ENCODE measurements around the gene BIRC5.
"Not testable (repeated sequence)": the region's sequence is repeated elsewhere in the genome, so short reads cannot be mapped to it uniquely, and the experiment has no call there.

The BIRC5 gene

GRCh38 chr17:78214016-78214705, at the start of gene BIRC5:
TSS of gene BIRC5 (plus strand) at chr17:78214253. CDS start at chr17:78214317, 64 bp downstream.
- no peak for FAIRE-seq

DNA sequence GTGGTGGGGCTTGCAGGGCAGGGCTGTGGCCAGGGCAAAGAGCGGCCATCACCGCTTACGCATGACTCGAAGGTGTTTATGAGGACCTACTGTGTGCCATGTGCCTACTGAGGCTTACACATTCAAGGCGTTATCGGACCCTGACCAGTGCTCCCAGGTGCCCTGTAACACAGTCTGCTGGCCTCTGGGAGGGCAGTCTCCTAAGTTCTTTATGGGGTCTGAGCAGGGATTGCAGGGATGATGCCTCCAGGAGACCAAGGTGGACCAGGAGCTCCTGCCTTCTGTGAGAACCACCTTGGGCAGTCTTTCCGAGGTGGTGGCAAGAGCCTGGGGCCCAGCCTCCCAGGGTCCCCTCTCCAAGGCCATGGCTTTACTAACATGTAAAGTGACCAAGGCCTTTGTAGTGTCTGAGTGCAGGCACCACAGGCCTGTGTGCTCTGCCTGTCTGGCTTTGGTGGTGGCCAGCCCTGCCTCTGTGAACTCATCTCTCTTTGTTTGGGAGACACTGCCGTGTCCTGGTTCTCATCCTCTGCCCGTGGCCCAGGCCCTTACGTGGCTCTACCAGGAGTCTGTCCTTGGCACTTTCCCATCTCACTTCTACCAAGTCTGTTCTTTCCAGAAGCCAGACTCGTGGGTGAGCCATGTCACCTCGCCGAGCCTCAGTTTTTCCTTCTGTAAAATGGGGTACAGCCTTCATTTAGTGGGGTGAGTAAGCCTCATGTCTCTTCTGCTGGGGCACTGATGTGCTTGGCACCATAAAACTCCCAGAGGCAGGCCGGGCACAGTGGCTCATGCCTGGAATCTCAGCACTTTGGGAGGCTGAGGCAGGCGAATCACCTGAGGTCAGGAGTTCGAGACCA, 49.1 kb upstream of the BIRC5 start:
- FAIRE-seq: no peak

GRCh38 chr17:78166416-78166815, 47.6 kb upstream of the BIRC5 start:
- FAIRE-seq: no peak

DNA sequence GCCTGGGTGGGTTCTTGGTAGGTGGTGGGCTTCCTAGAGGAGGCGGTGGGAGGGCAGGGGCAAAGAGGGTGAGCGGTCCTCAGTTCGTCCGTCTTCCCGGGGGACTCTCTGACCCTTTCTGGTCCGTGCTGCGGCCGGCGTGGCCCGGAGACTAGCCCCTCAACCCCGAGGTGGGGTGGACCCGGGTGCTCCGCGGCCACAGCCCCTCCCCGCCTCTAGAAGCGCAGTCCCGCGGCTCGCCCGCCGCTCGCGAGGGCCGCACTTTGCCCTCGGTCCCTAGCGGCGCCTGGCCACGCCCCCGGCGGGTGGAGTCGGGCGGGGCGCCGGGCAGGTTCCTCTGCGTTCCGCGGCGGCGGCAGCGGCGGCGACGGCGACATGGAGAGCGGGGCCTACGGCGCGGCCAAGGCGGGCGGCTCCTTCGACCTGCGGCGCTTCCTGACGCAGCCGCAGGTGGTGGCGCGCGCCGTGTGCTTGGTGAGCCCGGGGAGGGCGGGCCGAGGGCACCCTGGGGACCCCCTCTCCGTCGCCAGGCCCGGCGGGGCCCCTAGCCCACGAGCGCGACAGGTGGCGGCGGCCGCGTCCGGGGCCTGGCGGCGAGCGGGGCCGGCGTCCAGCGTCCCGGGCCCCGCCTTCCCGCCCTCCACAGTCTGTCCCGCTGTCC, 45.7 kb upstream of the BIRC5 start, which contains the start of gene SYNGR2:
Gene SYNGR2 (plus strand): TSS at position 340 of the 661 bp plus-strand sequence. CDS start 36 bp downstream, at position 376.
- FAIRE-seq: no peak

DNA sequence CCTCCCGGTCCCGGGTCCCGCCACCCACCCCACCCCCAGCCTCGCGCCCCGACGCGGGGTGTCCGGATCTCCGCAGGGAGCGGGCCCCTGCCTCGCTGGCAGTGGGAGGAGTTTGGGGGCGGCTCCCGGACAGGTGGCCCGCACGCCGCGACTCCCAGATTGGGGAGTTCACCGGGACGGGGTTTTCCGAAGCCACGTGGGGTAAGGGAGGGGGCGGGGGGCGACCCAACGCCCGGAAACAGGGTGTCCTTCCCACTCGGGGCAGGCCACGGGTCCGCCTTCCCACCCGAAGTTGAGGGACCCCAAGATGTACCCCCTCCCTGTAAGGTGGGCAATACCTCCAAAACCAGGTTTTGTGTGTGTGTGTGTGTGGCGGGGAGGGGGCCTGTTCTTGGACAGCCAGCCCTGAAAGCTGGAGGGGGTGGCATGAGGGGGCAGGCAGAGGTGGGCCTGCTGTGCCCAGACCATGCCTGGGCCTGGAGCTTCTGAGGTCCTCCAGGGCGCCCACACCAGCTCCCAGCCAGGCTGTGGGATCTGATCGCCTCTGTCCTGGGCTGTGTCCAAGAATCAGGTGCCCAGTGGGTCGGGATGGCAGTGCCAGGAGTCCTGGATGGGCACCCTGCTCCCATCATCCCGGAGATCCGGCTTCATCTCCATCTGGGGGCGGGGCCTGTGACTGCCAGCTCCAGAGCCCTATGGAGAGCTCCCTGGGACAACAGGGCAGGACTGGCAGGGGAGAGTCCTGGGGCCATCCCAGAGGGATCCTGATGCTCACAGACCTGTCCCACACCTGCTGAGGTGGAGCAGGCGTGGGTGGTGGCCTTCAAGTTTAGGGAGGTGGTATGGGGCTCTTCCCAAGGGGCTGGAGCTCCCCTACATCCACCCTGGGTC, 44.9 kb upstream of the BIRC5 start:
- no peak for FAIRE-seq

- FAIRE-seq: no peak
Observed at GRCh38 chr17:78170692-78171590, 43.1 kb upstream of the BIRC5 start.

GRCh38 chr17:78171591-78172248, 42.3 kb upstream of the BIRC5 start:
- FAIRE-seq: not testable (repeated sequence)

- no peak for FAIRE-seq
Observed at GRCh38 chr17:78172249-78173051, 41.6 kb upstream of the BIRC5 start.

DNA sequence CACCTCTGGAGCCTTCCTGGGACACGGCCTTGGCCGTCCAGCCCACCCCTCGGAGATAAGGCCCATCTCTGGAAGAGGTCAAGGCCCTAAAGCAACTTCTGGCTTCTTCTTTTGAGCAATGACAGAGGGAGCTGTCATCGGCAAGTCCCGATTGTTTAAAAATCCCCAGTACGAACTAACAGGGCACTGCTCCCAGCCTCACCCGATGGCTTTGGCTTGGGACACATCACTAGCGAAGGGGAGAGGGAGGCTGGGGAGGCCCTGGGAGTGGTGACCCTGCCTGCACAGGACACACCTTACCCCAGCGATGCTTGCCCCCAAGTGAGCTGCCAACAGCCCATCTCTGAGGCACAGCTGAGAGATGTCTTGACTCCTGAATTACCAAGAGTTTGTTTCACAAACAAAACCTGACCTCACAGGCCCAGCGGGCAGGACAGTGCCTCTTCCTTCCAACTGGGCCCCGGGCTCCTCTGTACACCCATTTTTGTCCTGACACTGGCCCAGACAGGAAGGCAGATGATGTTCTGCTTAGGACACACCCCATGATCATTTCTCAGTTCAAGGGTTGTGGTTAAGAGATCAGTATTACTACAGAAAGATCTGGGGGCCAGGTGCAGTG, 40.8 kb upstream of the BIRC5 start:
- FAIRE-seq: no peak

GRCh38 chr17:78174346-78174869, 39.6 kb upstream of the BIRC5 start:
- FAIRE-seq: no peak

DNA sequence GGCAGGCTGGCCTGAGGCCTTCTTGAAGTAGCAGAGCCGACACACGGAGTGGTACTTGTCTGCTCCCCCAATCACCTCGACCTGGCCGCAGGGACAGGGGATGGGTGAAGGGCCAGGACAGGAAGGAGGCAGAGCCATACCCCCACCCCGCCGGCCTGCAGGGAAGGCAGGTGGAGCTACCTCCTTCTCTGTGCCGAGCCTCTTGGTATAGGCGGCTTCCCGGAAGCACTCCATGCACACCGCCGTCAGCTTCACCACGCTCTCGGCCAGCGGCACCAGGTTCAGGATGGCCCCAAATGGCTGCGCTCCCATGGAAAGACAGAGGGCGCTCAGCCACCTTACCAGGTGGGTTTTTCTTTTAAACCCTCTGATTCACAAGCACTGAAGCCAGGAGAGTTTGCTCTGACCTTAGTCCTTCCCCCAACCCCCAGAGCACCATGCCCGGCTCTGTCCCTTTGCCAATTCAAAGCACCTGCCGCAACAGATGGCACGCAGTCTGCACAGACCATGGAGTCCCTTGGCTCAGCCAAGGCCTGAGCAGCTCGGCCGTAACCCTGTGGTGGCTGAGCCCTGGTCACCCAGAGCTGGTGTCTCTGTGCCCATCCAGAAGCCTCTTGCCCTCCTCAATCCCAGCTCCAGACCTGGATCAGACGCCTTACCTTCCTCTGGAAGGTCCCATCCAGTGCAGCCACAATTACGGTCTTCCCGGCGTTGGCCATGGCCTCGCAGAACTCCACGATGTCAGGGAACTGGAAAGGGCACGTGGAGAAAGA, 39.0 kb upstream of the BIRC5 start:
- FAIRE-seq: no peak

GRCh38 chr17:78175643-78175981, 38.4 kb upstream of the BIRC5 start:
- no peak for FAIRE-seq

GRCh38 chr17:78176548-78177025, 37.5 kb upstream of the BIRC5 start:
- no peak for FAIRE-seq

DNA sequence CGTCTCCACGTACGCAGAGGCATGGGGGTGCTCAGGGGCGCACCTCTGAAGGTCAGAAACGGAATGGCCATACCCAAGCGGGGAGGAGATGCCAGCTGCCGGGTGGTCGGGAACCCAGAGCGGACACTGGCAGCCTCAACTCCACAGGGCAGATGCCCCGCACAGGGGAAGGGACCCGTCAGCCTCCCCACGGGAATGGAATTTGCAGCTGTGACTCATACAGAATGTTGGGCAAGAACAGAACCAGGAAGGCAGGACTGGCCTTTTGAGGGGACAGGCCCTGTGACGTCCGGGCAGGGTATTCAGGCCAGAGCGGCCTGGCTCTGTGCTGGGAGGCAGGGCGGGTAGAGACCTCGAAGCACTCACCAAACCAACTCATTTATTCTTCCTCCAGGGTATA, 34.7 kb upstream of the BIRC5 start:
- no peak for FAIRE-seq

GRCh38 chr17:78180083-78180482, 34.0 kb upstream of the BIRC5 start:
- no peak for FAIRE-seq

DNA sequence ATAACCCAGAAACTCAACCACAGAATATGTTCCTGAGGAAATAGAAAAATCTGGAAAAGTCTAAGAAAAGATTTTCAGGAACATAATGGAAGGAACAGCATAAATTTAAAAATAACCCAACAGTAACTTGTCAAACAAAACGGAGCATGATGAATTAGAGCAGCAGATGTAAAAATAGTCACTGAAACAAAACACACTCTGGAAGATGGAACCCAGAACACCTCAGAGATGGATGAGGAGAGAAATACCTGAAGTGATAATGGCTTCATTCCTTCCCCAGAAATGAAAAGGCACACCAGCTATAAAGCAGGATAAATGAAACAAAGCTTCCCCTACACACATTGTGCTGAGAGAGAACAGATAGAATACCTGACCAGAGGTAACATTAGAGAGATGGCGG, 33.5 kb upstream of the BIRC5 start:
- FAIRE-seq: no peak

- FAIRE-seq: no peak
Observed at GRCh38 chr17:78182504-78182903, 31.5 kb upstream of the BIRC5 start.

- FAIRE-seq: no peak
Observed at GRCh38 chr17:78183916-78184315, 30.1 kb upstream of the BIRC5 start.
